Measurements from ENCODE around the gene ARNT2.

GRCh38 chr15:80467311-80467714 lies 63.1 kb downstream of the ARNT2 start:
- TF ChIP-seq GATA3 (IDR thresholded peaks at IDR 0.05; ENCODE audit: low read depth, low read length) (no peak), GATA2 (IDR thresholded peaks at IDR 0.05; ENCODE audit: low read depth, low read length) (no peak)
